ENCODE measurements around the gene SIAH2. TPM values are rescaled to one million over a fixed set of nuclear protein-coding genes. Genes with fewer than 3 reads are reported as not detected.
A peak's percentile ranks its signal among the peaks of the same experiment; 100 is the strongest.

The SIAH2 gene
- total RNA-seq, 1 donor, result 30.2 TPM

DNA sequence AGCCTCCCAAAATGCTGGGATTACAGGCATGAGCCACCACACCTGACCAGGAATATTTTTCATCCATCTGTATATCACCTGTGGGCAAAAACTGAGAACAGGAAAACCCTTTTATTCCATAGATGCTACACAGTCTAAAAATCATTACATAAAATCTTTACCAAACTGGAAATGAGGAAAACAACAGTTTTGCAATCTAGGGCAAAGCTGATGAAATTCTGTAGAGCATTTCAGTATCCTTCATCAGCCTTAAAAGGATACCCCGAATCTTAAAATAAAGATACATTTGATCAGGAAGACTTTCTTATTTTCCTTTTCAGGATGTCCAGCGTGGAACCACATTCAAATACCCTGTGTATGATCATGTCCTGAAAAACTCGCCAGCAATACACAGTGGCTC, 7.1 kb downstream of the SIAH2 start:
- no peak overlapping the region for H3K4me3 ChIP-seq (ENCODE audit: low read depth, low read length)
- no peak for TF ChIP-seq CTCF (IDR thresholded peaks at IDR 0.05; ENCODE audit: insufficient read depth, low read depth, low read length)
- peak; percentile 58 for DNase-seq (ENCODE audit: low read depth)

- H3K4me3 ChIP-seq (ENCODE audit: low read depth, low read length), result no peak overlapping the region
- no peak for DNase-seq (ENCODE audit: low read depth)
- TF ChIP-seq CTCF (IDR thresholded peaks at IDR 0.05; ENCODE audit: insufficient read depth, low read depth, low read length), result no peak
Measured at GRCh38 chr3:150754896-150755295, 8.1 kb downstream of the SIAH2 start.

GRCh38 chr3:150751781-150752263, 11.1 kb downstream of the SIAH2 start:
- no peak for DNase-seq (ENCODE audit: low read depth)
- no peak for TF ChIP-seq CTCF (IDR thresholded peaks at IDR 0.05; ENCODE audit: insufficient read depth, low read depth, low read length)
- H3K4me3 ChIP-seq (ENCODE audit: low read depth, low read length), result no peak overlapping the region

DNA sequence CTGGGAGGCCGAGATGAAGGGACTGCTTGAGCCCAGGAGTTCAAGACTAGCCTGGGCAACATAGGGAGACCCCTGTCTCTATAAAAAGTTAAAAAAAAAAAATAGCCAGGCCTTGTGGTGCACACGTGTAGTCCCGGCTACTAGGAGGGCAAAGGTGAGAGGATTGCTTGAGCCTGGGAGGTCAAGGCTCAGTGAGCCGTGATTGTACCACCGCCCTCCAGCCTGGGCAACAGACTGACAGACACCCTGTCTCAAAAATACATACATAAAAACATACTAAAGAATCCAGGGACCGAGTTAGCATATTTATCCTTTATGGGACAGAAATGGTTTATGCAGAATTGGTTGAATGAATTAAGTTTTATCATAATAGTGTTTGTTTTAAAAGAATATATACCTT, 13.7 kb downstream of the SIAH2 start:
- TF ChIP-seq CTCF (IDR thresholded peaks at IDR 0.05; ENCODE audit: insufficient read depth, low read depth, low read length), result no peak
- H3K4me3 ChIP-seq (ENCODE audit: low read depth, low read length), result no peak overlapping the region
- no peak for DNase-seq (ENCODE audit: low read depth)

DNA sequence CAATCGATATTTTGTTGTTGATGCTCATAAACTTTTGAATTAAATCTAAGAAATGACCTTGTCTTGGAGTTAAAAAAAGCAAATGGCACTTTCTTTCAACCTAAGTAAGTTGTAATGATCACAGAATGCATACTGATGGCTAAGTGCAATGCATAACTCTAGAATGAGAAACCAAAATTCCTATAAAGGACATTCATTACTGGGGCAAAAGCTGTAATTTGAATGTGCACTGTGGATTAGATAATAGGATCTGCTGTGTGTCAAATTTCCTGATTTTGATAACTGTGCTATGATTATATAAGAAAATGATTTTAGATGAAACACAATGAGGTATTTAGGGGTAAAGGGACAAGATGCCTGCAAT, 14.3 kb downstream of the SIAH2 start:
- DNase-seq (ENCODE audit: low read depth), result no peak
- H3K4me3 ChIP-seq (ENCODE audit: low read depth, low read length), result no peak overlapping the region
- no peak for TF ChIP-seq CTCF (IDR thresholded peaks at IDR 0.05; ENCODE audit: insufficient read depth, low read depth, low read length)

DNA sequence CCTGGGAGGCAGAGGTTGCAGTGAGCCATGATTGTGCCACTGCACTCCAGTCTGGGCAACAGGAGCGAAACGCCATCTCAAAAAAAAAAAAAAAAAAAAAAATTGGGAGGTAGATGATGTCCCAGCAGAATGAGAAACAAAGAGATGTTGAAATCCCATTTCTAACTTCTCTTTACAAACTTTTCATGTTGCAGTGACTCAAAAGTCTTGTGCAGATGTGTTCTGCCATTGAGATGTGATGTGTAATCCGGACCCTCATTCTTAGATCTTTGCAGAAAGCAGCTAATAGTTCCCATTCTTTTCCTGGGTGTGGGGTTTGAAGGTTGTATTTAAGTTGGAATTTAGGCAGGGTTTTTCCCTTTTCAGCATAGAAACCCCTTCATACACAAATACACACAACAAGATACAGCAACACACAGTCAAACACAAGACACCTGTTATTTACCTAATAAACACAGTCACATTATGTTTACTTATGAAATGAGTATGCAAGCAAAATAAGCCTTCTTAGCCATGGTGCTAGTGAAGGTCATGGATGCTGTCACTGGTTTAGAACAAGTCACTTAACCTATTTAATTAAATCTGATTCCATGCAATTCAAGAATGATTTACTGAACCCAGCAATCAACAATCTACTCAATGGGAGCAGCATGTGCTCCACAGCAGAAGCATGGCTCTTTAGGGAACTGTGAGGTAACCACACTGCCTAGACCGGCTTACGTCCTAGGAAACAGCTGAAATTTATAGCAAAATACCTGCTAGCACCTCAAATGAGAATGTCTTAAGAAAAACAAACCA, 14.9 kb downstream of the SIAH2 start:
- H3K4me3 ChIP-seq (ENCODE audit: low read depth, low read length), result no peak overlapping the region
- no peak for TF ChIP-seq CTCF (IDR thresholded peaks at IDR 0.05; ENCODE audit: insufficient read depth, low read depth, low read length)
- DNase-seq (ENCODE audit: low read depth), result peak; percentile 37
